HG03565 (cell line): Measurements from ENCODE around the gene PHYHD1.

Experiments used
- ATAC-seq: cut with Tn5 transposase; IDR thresholded peaks from one replicate; pipeline ENCODE4 v1.9.1; 2021; ENCODE audit warnings: mild to moderate bottlenecking, moderate library complexity; ENCODE audit not compliant: unreplicated experiment

The PHYHD1 gene

DNA sequence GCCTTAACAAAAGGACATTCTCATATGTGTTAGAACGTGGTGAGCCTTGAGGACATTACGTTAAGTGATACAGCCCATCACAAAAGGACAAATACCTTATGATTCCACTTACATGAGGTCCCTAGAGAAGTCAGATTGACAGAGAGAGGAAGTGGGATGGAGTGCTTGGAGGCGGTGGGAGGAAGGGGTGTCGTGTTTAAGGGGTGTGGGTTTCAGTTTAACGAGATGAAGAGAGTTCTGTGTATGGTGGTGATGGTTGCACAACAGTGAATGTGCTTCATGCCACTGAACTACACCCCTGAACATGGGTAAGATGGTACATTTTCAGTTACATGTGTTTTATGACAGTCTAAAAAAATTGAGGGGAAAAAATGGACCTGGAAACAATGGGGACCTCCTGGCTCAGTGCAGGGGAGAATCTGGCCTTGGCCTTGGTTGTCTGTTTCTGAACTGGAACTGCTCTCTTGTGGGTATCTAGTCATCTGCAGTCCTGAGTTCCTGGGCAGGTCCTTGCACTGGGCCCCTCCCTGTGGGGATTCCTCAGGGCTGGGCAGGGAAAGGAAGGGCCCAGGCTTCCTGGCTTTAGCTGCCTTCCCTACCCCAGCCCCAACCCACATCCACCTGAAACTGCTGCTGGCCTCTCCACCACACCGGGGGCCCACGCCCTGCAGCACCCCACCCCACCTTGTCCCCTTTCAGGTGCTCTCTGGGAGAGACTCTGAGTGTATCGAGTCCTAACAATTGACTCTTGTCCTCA is 21.0 kb upstream of the PHYHD1 start:
- no peak for ATAC-seq

DNA sequence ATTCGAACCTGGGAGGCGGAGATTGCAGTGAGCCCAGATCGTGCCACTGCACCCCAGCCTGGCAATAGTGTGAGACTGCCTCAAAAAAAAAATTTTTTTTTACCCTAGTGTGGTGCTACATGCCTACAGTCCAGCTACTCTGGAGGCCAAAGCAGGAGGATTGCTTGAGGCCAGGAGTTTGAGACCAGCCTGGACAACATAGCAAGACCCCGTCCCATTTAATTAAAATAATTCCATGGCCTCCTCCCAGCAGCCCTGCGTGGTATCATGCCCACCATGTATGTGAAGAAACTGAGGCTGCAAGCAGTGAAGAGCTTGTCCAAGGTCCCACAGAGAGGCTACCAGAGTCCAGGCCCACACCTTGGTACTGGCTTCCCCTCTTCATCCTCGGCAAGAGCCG is 19.4 kb upstream of the PHYHD1 start:
- no peak for ATAC-seq

DNA sequence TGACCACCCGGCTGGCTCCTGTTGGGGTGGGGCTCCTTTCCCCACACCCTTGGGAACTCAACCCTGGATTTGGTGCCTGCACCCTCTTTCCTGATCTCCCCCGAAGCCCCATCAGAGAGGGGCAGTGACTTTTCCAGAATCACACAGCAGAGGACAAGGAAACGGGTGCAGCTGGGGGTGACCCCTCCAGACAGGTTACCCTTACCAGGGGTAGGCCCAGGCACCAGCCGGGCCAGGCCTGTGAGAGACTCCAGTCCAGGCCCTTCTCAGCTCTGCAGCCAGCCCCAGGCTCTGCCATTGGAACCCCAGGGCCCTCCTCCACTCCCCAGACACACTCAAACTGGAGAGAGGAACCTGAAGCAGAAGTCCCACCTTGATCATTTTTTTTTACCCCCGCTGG is 19.0 kb upstream of the PHYHD1 start:
- ATAC-seq: no peak

DNA sequence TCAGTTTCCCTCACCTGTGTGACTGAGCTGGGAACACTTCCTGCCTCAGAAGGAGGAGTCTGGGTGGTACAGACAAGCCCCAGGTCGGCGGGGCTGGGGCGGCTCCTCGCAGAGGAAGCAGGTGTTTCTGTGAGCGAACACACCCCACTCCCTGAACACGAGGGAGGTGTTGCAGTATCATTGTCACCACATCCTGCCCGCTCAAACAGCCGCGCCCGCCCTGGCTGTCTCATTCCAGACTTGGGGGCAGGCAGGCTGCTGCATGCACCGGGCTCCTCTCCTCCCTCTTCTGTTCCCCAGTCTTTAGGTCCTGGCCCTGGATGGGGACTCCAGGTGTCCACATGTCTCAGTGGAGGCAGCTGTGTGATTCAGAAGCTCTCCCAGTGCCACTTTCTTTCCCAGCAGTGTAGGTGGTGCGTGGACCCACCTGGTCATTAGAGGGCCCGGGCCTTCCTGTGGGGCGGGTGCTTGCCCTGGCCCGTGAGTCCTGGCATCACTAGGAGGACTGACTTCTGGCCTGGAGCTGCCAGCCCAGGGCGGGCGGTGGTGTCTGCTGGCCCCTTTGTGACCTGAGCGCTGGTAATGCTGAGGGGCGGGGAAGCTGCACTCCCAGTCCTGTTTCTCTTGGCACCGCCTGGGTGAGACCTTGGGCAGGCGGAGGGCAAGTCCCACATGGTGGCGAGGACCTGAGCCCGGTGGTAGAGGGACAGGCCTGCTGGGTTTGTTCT is 18.3 kb upstream of the PHYHD1 start:
- peak; percentile 72 for ATAC-seq

DNA sequence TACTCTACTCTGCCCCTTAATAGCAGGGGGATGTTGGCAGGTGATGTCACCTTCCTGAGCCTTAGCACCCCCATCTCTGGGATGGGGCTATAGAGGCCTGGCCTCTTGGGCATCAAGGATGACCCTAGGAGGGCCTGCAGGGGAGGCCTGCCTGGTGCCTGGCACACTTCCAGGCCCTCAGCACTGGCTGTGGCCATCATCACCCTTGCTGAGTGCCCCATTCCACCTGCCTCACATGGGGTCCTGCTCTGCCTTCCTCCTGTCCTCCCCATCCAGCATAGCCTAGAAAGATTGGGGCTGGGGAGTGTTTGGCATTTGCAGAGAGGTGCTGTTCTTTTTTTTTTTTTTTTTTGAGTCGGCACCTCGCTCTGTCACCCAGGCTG is 17.7 kb upstream of the PHYHD1 start:
- ATAC-seq: no peak

DNA sequence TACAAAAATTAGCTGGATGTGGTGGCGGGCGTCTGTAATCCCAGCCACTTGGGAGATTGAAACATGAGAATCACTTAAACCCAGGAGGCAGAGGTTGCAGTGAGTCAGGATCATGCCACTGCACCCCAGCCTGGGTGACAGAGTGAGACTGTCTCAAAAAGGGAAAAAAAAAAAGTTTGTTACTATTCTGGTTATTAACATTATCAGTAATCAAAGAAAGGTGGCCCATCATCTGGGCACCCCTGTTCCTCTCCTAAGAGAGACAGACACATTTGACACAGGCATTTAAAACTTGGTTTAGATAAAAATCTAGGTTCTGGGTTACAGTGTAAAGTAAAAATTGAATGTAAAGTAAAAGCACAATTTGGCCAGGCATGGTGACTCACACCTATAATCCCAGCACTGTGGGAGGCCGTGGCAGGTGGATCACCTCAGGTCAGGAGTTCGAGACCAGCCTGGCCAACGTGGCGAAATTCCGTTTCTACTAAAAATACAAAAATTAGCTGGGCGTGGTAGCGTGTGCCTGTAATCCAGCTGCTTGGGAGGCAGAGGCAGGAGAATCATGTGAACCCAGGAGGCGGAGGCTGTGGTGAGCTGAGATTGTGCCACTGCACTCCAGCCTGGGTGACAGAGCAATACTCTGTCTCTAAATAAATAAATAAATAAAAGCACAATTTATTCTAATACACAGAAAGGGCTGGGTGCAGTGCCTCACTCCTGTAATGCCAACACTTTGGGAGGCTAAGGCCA is 16.7 kb upstream of the PHYHD1 start:
- no peak for ATAC-seq

DNA sequence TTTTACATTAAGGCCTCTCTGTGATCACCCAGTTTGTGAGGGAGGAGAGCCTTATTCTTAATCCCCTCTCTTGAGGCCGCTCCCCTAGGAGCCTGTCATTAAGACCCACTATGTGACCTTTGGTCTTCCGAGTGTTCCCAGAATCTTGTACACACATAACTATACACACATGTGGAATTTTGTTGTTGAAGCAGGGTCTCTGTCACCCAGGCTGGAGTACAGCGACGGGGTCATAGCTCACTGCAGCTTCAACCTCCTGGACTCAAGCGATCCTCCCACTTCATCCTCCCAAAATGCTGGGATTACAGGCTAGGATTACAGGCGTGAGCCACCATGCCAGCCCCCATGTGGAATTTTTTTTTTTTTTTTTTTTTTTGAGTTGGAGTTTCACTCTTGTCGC is 14.8 kb upstream of the PHYHD1 start:
- no peak for ATAC-seq

DNA sequence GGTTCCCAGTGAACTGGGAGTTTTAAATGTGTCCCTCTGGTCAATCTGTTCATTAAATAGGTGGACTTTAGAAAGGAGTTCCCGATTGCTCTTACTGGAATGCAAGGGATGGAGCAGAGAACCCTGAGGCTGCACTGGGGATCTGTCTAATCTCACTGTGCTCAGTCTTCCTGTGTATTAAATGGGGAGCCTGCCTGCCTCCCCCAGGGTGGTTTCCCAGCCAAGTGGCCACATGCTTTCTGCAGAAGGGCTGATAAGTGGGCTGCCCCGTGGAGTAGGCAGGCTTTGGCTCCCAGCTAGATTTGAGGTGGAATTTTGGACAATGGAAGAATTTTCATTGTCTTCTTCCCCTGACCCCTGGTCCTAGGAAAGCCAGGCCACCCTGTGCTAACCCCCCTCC is 14.0 kb upstream of the PHYHD1 start:
- no peak for ATAC-seq

DNA sequence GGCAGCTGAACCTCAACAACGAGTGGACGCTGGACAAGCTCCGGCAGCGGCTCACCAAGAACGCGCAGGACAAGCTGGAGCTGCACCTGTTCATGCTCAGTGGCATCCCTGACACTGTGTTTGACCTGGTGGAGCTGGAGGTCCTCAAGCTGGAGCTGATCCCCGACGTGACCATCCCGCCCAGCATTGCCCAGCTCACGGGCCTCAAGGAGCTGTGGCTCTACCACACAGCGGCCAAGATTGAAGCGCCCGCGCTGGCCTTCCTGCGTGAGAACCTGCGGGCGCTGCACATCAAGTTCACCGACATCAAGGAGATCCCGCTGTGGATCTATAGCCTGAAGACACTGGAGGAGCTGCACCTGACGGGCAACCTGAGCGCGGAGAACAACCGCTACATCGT is 12.4 kb upstream of the PHYHD1 start:
- ATAC-seq: no peak

DNA sequence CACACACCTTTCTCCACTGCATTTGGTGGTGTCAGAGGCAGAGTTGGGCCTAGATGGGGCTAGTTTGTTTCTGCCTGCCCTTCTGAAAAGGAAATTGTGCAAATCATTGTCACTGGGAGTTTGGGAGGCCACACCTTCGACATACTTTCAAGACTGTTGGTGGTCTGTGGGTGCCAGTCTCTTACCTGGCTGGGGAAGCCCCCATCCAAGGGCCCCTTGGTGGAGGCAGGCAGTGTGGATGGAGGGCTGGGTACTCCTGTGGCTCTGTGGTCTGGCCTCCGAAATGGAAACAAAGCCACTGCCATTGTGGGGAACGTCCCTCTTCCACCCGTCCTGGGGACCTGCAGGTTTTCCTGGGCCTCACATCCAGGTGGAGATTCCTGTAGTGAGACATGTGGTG is 10.9 kb upstream of the PHYHD1 start:
- ATAC-seq: no peak

DNA sequence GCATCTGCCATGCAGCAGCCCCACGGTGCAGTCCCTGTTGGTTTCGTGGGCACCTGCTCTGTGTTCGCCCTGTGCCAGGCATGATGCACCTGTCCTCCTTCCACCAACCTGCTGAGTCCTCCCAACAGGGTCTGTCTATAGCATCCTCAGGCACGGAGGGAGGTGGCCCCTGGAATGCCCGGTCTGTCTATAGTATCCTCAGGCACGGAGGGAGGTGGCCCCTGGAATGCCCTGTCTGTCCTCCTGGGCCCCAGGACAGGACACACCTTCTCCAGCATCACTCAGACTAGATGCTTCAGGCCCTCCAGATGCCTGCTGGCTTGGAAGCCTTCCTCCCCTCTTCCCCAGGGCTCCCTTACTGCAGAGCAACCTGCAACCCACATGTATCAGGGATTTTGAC is 9.9 kb upstream of the PHYHD1 start:
- no peak for ATAC-seq

DNA sequence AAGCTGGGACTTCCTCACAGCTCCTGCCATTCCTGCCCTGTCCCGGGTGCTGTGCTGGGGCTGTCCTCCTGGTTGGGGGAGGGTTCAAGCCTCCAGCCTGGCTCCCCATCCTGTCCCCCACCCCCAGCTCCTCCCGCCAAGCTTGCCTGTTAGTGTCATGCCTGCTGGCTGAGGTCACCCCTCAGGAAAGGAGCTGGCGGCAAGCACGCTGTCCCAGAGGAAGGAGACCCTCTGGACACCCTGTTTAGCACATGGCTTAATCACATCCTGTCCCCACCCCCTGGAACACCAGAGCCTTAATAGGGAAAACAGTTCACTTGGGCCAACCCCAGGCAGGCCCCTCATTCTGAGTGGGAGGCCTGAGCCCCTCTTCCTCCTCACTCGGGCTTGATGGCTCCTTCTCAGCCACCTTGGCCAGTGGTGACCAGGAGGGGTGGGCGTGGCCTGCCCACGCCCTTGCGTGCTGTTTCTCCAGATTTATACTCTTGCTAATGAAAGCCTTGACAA is 9.2 kb upstream of the PHYHD1 start:
- ATAC-seq: no peak

DNA sequence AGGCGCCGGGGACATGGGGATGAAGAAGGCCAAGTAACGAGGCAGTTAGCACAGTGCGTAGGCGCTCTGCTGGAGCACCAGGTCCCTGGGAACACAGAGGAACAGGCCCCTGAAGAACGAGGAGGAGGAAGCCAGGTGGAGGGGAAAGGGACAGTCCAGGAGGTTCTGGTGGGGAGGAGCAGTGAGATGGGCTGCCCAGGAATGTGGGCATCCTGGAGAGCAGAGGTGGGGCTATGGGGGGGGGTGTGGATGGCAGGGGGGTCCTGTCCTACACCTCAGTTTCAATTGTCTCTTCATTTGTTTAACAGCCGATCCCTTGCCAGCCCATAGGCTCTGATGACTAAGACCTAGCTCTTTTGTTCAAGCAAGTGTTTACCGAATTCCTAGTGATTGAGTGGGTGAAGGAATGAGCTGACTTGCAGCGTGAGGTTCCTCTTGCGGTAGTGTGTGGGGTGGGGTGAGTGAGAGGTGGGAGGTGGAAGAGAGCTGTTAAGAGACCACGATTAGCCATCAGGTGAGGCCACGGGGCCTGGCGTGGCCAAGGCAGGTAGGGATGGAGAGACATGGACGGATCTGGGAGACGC is 8.4 kb upstream of the PHYHD1 start:
- no peak for ATAC-seq

DNA sequence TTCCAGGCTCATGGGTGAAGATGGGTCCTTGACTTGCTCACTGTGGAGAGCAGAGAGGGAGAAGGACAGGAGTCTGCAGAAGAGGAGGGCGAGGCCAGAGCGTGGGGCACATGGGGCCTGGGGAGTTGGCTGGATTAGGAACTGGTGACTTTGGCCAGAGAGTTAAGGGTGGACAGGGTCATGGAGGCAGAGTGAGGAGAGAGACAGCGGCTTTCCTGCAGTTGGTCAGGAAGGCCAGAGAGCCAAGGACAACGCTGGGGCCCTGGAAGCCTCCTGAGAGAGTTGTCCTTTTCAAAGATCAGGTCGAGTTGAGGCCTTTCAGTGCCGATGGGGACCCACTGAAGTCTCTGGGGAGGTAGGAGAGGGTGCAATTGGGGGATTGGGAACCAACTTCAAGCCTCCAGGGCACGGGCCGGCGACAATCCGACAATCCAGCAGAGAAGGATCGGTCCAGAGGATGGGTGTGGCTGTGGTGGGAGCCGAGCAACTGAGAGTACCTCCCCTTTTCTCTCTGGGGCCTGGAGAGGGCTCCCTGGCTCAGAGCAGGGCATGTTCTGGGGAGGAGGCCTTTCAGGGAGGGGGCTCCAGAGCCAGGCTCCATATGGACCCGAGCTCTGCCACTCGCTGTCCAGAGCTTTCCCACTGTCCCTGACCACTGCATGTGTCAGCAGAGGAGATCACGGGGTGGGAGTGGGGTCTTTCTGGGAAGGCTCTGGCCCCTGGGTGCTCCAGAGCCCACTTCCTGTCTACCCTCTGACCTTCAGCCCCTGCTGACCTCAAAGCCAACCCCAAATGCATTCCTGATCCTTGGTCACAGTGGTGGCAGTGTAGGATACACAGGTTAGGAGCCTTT is 7.5 kb upstream of the PHYHD1 start:
- no peak for ATAC-seq

DNA sequence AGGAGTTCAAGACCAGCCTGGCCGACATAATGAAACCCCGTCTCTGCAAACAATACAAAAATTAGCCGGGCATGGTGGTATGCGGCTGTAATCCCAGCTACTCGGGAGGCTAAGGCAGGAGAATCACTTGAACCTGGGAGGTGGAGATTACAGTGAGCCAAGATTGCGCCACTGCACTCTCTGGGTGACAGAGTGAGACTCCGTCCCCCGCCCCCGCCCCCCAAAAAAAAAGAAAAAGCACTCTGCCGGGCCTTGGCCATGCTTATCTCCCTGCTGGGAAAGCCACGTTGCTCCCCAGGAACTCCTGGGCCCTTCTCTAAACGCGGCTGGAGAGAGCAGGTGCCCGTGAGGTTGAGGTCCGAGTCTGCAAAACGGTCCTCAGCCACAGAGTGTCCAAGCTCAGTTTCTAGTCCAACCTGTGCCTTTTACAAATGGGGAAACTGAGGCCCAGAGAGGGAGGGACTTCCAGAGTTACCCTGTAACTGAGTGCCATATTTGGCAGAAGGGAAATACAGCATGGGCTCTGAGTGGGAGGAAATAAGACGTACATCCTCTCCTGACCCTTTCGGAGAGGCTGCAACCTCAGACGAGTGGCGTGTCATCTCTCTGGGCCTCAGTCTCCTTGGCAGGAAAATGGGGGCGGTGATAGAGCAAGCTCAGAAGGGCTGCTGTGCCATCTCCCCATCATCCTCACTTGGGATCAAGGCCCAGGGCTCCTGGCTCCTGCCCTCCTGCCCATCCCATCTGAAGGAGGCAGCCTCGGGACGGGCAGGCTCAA is 6.6 kb upstream of the PHYHD1 start:
- ATAC-seq: no peak

DNA sequence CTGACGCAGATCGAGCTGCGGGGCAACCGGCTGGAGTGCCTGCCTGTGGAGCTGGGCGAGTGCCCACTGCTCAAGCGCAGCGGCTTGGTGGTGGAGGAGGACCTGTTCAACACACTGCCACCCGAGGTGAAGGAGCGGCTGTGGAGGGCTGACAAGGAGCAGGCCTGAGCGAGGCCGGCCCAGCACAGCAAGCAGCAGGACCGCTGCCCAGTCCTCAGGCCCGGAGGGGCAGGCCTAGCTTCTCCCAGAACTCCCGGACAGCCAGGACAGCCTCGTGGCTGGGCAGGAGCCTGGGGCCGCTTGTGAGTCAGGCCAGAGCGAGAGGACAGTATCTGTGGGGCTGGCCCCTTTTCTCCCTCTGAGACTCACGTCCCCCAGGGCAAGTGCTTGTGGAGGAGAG is 4.6 kb upstream of the PHYHD1 start:
- ATAC-seq: no peak

DNA sequence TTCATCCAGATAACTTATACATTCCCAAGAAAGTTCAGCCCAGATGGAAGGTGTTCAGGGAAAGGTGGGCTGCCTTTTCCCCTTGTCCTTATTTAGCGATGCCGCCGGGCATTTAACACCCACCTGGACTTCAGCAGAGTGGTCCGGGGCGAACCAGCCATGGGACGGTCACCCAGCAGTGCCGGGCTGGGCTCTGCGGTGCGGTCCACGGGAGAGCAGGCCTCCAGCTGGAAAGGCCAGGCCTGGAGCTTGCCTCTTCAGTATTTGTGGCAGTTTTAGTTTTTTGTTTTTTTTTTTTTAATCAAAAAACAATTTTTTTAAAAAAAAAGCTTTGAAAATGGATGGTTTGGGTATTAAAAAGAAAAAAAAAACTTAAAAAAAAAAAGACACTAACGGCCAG is 4.0 kb upstream of the PHYHD1 start:
- ATAC-seq: no peak

DNA sequence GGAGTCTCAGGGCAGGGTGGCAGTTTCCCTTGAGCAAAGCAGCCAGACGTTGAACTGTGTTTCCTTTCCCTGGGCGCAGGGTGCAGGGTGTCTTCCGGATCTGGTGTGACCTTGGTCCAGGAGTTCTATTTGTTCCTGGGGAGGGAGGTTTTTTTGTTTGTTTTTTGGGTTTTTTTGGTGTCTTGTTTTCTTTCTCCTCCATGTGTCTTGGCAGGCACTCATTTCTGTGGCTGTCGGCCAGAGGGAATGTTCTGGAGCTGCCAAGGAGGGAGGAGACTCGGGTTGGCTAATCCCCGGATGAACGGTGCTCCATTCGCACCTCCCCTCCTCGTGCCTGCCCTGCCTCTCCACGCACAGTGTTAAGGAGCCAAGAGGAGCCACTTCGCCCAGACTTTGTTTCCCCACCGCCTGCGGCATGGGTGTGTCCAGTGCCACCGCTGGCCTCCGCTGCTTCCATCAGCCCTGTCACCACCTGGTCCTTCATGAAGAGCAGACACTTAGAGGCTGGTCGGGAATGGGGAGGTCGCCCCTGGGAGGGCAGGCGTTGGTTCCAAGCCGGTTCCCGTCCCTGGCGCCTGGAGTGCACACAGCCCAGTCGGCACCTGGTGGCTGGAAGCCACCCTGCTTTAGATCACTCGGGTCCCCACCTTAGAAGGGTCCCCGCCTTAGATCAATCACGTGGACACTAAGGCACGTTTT is 3.5 kb upstream of the PHYHD1 start:
- ATAC-seq: no peak

DNA sequence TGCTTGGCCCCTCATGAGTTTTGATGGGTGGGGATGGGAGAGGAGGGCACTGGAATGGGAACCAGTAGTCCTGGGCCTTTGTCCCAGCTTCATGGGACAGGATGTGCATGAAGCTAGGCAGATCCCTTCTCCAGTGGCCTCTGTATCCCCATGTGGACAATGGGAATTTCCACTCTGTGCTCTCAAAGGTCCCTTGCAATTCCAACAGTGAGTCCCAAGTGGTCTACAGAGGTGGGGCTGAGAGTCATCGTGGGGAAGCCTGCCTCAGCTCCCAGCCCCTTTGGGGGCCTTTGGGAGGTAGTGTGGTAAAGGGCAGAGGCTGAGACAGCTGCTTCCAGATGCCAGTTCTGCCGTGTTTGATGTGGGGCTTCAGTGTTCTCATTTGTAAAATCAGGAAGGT is 1.9 kb upstream of the PHYHD1 start:
- no peak for ATAC-seq
